Mononuclear cell (primary cell): ENCODE data around the gene LAMC1. TPM values are rescaled to one million over a fixed set of nuclear protein-coding genes. Genes with fewer than 3 reads are reported as not detected.

Experiments used
- H3K27me3 ChIP-seq: 2 replicates; pipeline ENCODE4 v1.6.0; 2011; ENCODE audit warnings: low read length, control low read depth; ENCODE audit not compliant: insufficient read depth
- H3K4me1 ChIP-seq: 2 replicates; pipeline ENCODE4 v1.5.1; 2011; ENCODE audit warnings: mild to moderate bottlenecking, low read length, control low read depth; ENCODE audit not compliant: insufficient read depth
- H3K4me3 ChIP-seq: 2 replicates; pipeline ENCODE4 v1.5.1; 2011; ENCODE audit warnings: mild to moderate bottlenecking, low read length, moderate library complexity
- H3K9me3 ChIP-seq: 2 replicates; pipeline ENCODE4 v1.5.1; 2011; ENCODE audit warnings: low read depth, mild to moderate bottlenecking, control low read depth, low read length
- total RNA-seq: library from RNA; depleted of rRNA; stranded (reverse); fragments of >200 nt; gene quantifications from one replicate; pipeline ENCODE4 v1.2.3, GENCODE V29; 2012

The LAMC1 gene
- total RNA-seq, 1 donor: 2.6 TPM

GRCh38 chr1:183003203-183003602, 20.0 kb upstream of the LAMC1 start:
- H3K27me3 ChIP-seq: peaks cover 3% of the 10 kb centered on the region
- no peaks in the 10 kb centered on the region for H3K4me1 ChIP-seq
- H3K9me3 ChIP-seq: no peaks in the 10 kb centered on the region
- no peak overlapping the region for H3K4me3 ChIP-seq

- Histone ChIP-seq H3K9me3 (no peaks in the 10 kb centered on the region), H3K27me3 (peaks cover 3% of the 10 kb centered on the region), H3K4me3 (no peak overlapping the region), H3K4me1 (no peaks in the 10 kb centered on the region)
These were observed 19.1 kb upstream of the LAMC1 start for GRCh38 chr1:183004141-183004540.

- peaks cover 2% of the 10 kb centered on the region for H3K27me3 ChIP-seq
- no peaks in the 10 kb centered on the region for H3K9me3 ChIP-seq
- H3K4me1 ChIP-seq: no peaks in the 10 kb centered on the region
- H3K4me3 ChIP-seq: no peak overlapping the region
These were observed 11.4 kb upstream of the LAMC1 start for GRCh38 chr1:183011859-183012258.

- Histone ChIP-seq H3K4me1 (no peaks in the 10 kb centered on the region), H3K4me3 (no peak overlapping the region), H3K9me3 (no peaks in the 10 kb centered on the region), H3K27me3 (peaks cover 2% of the 10 kb centered on the region)
These were observed 10.8 kb upstream of the LAMC1 start for GRCh38 chr1:183012301-183012994.

GRCh38 chr1:183019139-183019740, 4.0 kb upstream of the LAMC1 start:
- no peaks in the 10 kb centered on the region for H3K9me3 ChIP-seq
- H3K4me3 ChIP-seq: no peak overlapping the region
- peaks cover 13% of the 10 kb centered on the region for H3K4me1 ChIP-seq
- peaks cover 28% of the 10 kb centered on the region for H3K27me3 ChIP-seq

- Histone ChIP-seq H3K9me3 (no peaks in the 10 kb centered on the region), H3K4me1 (peaks cover 16% of the 10 kb centered on the region), H3K27me3 (peaks cover 34% of the 10 kb centered on the region), H3K4me3 (no peak overlapping the region)
These were observed 3.4 kb upstream of the LAMC1 start for GRCh38 chr1:183019860-183020259.

- H3K4me3 ChIP-seq: no peak overlapping the region
- H3K27me3 ChIP-seq: peaks cover 50% of the 10 kb centered on the region
- H3K4me1 ChIP-seq: peaks cover 16% of the 10 kb centered on the region
- no peaks in the 10 kb centered on the region for H3K9me3 ChIP-seq
These were observed 1.6 kb upstream of the LAMC1 start for GRCh38 chr1:183021405-183022201.

GRCh38 chr1:183022202-183023145, 746 bp upstream of the LAMC1 start:
- Histone ChIP-seq H3K27me3 (peaks cover 50% of the 10 kb centered on the region), H3K4me1 (peaks cover 16% of the 10 kb centered on the region), H3K9me3 (no peaks in the 10 kb centered on the region), H3K4me3 (peak overlapping the region; percentile 38)

- H3K9me3 ChIP-seq: no peaks in the 10 kb centered on the region
- H3K4me1 ChIP-seq: peaks cover 16% of the 10 kb centered on the region
- H3K27me3 ChIP-seq: peaks cover 62% of the 10 kb centered on the region
- peak overlapping the region; percentile 46 for H3K4me3 ChIP-seq
These were observed 539 bp downstream of the LAMC1 start for GRCh38 chr1:183023601-183024316.

GRCh38 chr1:183024317-183025009, 1.2 kb downstream of the LAMC1 start:
- Histone ChIP-seq H3K27me3 (peaks cover 63% of the 10 kb centered on the region), H3K4me3 (peak overlapping the region; percentile 46)

GRCh38 chr1:183025010-183025337, 1.8 kb downstream of the LAMC1 start:
- Histone ChIP-seq H3K4me3 (no peak overlapping the region), H3K4me1 (peaks cover 16% of the 10 kb centered on the region)

More at GRCh38 chr1:183024317-183025009, 1.2 kb downstream of the LAMC1 start:
- Histone ChIP-seq H3K4me1 (peaks cover 16% of the 10 kb centered on the region), H3K9me3 (no peaks in the 10 kb centered on the region)

GRCh38 chr1:183025782-183026774, 2.9 kb downstream of the LAMC1 start:
- Histone ChIP-seq H3K4me1 (peaks cover 16% of the 10 kb centered on the region), H3K4me3 (no peak overlapping the region), H3K27me3 (peaks cover 67% of the 10 kb centered on the region), H3K9me3 (no peaks in the 10 kb centered on the region)

More at GRCh38 chr1:183025010-183025337, 1.8 kb downstream of the LAMC1 start:
- Histone ChIP-seq H3K27me3 (peaks cover 66% of the 10 kb centered on the region), H3K9me3 (no peaks in the 10 kb centered on the region)

- no peak overlapping the region for H3K4me3 ChIP-seq
- no peaks in the 10 kb centered on the region for H3K9me3 ChIP-seq
- peaks cover 60% of the 10 kb centered on the region for H3K27me3 ChIP-seq
- H3K4me1 ChIP-seq: peaks cover 16% of the 10 kb centered on the region
These were observed 3.8 kb downstream of the LAMC1 start for GRCh38 chr1:183027031-183027430.
